ENCODE results near the gene PIEZO1. TPM values are rescaled to one million over a fixed set of nuclear protein-coding genes. Genes with fewer than 3 reads are reported as not detected.
A peak's percentile ranks its signal among the peaks of the same experiment; 100 is the strongest.

Gene PIEZO1
- total and polyA plus RNA-seq, 2 donors (not counting 1 experiment from before 2014, with no cell fraction given): 108 to 331 TPM

DNA sequence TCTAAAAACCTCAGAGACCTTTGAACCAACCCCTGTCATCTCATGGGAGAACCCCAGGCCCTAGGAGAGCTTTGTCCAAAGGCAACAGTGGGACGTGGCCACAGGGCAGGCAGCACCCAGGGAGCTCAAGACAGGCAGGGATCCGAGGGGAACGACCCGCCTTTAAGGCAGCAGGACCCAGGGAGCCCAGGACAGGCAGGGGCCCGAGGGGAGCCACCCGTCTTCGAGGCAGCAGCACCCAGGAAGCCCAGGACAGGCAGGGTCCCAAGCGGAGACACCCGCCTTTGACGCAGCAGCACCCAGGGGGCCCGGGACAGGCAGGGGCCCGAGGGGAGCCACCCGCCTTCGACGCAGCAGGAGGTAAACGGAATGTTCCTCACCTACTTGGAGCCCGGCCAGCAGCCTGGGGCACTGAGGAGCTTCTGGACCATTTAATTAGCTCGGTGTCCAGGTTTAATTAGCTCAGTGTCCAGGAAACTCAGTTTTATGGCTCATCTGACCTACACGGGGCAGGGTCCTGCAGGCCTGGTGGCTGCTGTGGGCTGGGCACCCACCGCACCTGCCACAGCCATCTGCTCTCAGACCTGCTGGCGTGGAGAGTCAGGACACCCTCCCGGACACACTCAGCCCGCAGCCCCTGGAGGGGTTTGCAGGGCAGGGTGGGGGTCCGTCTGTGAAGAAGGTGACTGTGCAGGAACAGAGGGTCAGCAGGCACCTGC lies 24.4 kb downstream of the PIEZO1 start:
- Histone ChIP-seq H3K4me2 (replicated peaks; ENCODE audit: low read depth, low read length, poor library complexity, severe bottlenecking) (no peak overlapping the region), H3K9ac (ENCODE audit: low read length) (no peak overlapping the region), H3K9me3 (ENCODE audit: control extremely low read depth in 1 of 3, control insufficient read depth in 2 of 3, insufficient read depth in 1 of 3, low read length in 2 of 3) (peaks cover 0 to 17% (median 0%) of the 10 kb centered on the region in 3 donors), H4K20me1 (ENCODE audit: control insufficient read depth, insufficient read depth, low read length, poor library complexity, severe bottlenecking) (peaks cover 89% of the 10 kb centered on the region), H3K27ac (ENCODE audit: low read length in 2 of 2) (no peak overlapping the region), H3K4me3 (ENCODE audit: control extremely low read depth in 1 of 5, extremely low read depth in 1 of 5, insufficient read depth in 1 of 5, low read depth in 2 of 5, low read length in 4 of 5) (no peak overlapping the region), H3K36me3 (replicated peaks in 1 of 2; ENCODE audit: control extremely low read depth in 1 of 2, control insufficient read depth in 1 of 2, extremely low read depth in 1 of 2, insufficient read depth in 2 of 2, low read length in 1 of 2) (peaks cover 0 to 9% of the 10 kb centered on the region in 2 experiments), H3K27me3 (replicated peaks in 1 of 4; ENCODE audit: control extremely low read depth in 1 of 4, control insufficient read depth in 3 of 4, insufficient read depth in 4 of 4, low read length in 3 of 4) (no peaks in the 10 kb centered on the region), H3K79me2 (ENCODE audit: control insufficient read depth, insufficient read depth, low read length) (peaks cover 97% of the 10 kb centered on the region), H2AFZ (ENCODE audit: insufficient read depth, low read depth, low read length, poor library complexity, severe bottlenecking) (no peak overlapping the region), H3K4me1 (ENCODE audit: control insufficient read depth in 2 of 2, insufficient read depth in 2 of 2, low read length in 2 of 2) (peaks cover 0 to 7% of the 10 kb centered on the region in 2 donors)
- no peak for DNase-seq
- WGBS (ENCODE audit: insufficient coverage): 97% methylated on average over 24 of the region's 24 CpGs
- intact Hi-C loops (cut with micrococcal nuclease): no loop called here
- ATAC-seq (ENCODE audit: low read depth): no peak
- TF ChIP-seq EZH2 (IDR thresholded peaks at IDR 0.05; ENCODE audit: borderline replicate concordance, insufficient read depth, low read depth, low read length, poor library complexity, severe bottlenecking): no peak
- TF ChIP-seq, protein P1, sequence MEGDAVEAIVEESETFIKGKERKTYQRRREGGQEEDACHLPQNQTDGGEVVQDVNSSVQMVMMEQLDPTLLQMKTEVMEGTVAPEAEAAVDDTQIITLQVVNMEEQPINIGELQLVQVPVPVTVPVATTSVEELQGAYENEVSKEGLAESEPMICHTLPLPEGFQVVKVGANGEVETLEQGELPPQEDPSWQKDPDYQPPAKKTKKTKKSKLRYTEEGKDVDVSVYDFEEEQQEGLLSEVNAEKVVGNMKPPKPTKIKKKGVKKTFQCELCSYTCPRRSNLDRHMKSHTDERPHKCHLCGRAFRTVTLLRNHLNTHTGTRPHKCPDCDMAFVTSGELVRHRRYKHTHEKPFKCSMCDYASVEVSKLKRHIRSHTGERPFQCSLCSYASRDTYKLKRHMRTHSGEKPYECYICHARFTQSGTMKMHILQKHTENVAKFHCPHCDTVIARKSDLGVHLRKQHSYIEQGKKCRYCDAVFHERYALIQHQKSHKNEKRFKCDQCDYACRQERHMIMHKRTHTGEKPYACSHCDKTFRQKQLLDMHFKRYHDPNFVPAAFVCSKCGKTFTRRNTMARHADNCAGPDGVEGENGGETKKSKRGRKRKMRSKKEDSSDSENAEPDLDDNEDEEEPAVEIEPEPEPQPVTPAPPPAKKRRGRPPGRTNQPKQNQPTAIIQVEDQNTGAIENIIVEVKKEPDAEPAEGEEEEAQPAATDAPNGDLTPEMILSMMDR (IDR thresholded peaks at IDR 0.05): no peak
- Mint-ChIP-seq H3K27me3 (no peaks in the 10 kb centered on the region), H3K9me3 (ENCODE audit: insufficient read depth) (no peaks in the 10 kb centered on the region), H3K4me3 (no peak overlapping the region), H3K4me1 (peaks cover 25% of the 10 kb centered on the region), H3K27ac (peak overlapping the region; percentile 26)
- POLR2A ChIA-PET: no interaction called here
- CTCF ChIA-PET: interaction anchor here (0.7 to 1.7 kb wide), 4 partner anchors 21 to 52 kb away, joined by 3 to 9 read pairs (median 4); no protein-coding TSS in a partner anchor

DNA sequence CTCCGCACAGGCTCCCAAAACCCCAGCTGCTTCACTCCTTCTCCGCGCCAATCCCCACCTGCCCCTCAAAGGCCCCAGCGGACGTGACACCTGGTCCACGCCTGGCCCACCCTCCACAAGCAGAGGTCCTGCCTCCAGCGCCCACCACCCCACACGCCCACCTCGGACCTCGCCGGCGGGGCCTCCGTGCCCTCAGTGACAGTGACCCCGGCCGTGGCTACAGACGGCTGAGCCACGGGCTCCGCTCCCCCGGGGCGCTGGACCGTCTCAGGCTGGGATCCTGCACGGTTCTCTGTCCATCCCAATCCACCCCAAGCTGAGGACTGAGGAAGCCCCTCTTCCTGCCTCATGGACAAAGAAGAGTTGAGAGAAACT lies 25.1 kb downstream of the PIEZO1 start:
- Histone ChIP-seq H2AFZ (ENCODE audit: insufficient read depth, low read depth, low read length, poor library complexity, severe bottlenecking) (no peak overlapping the region), H3K36me3 (replicated peaks in 1 of 2; ENCODE audit: control extremely low read depth in 1 of 2, control insufficient read depth in 1 of 2, extremely low read depth in 1 of 2, insufficient read depth in 2 of 2, low read length in 1 of 2) (peaks cover 0 to 9% of the 10 kb centered on the region in 2 experiments), H3K9me3 (ENCODE audit: control extremely low read depth in 1 of 3, control insufficient read depth in 2 of 3, insufficient read depth in 1 of 3, low read length in 2 of 3) (peaks cover 0 to 17% (median 0%) of the 10 kb centered on the region in 3 donors), H3K27ac (ENCODE audit: low read length in 2 of 2) (no peak overlapping the region), H3K4me3 (ENCODE audit: control extremely low read depth in 1 of 5, extremely low read depth in 1 of 5, insufficient read depth in 1 of 5, low read depth in 2 of 5, low read length in 4 of 5) (no peak overlapping the region), H4K20me1 (ENCODE audit: control insufficient read depth, insufficient read depth, low read length, poor library complexity, severe bottlenecking) (peaks cover 89% of the 10 kb centered on the region), H3K79me2 (ENCODE audit: control insufficient read depth, insufficient read depth, low read length) (peaks cover 97% of the 10 kb centered on the region), H3K27me3 (replicated peaks in 1 of 4; ENCODE audit: control extremely low read depth in 1 of 4, control insufficient read depth in 3 of 4, insufficient read depth in 4 of 4, low read length in 3 of 4) (no peaks in the 10 kb centered on the region), H3K4me1 (ENCODE audit: control insufficient read depth in 2 of 2, insufficient read depth in 2 of 2, low read length in 2 of 2) (peaks cover 0 to 7% of the 10 kb centered on the region in 2 donors), H3K4me2 (replicated peaks; ENCODE audit: low read depth, low read length, poor library complexity, severe bottlenecking) (no peak overlapping the region), H3K9ac (ENCODE audit: low read length) (no peak overlapping the region)
- POLR2A ChIA-PET: no interaction called here
- Mint-ChIP-seq H3K9me3 (ENCODE audit: insufficient read depth) (no peaks in the 10 kb centered on the region), H3K4me1 (peaks cover 23% of the 10 kb centered on the region), H3K27ac (peak overlapping the region; percentile 26), H3K4me3 (no peak overlapping the region), H3K27me3 (no peaks in the 10 kb centered on the region)
- no peak for TF ChIP-seq EZH2 (IDR thresholded peaks at IDR 0.05; ENCODE audit: borderline replicate concordance, insufficient read depth, low read depth, low read length, poor library complexity, severe bottlenecking)
- TF ChIP-seq, protein P1 (IDR thresholded peaks at IDR 0.05): no peak
- CTCF ChIA-PET: interaction anchor here (0.8 to 1.7 kb wide), 2 partner anchors 23 to 24 kb away, joined by 4 to 9 read pairs; no protein-coding TSS in a partner anchor
- 96% methylated on average over 15 of the region's 22 CpGs for WGBS (ENCODE audit: insufficient coverage)
- intact Hi-C loops (cut with micrococcal nuclease): no loop called here
- no peak for DNase-seq
- ATAC-seq (ENCODE audit: low read depth): no peak

Measured in B cell (primary cell).